ENCODE results near the gene COL27A1.

The COL27A1 gene

GRCh38 chr9:114153761-114154599, 1.4 kb upstream of the COL27A1 start:
- TF ChIP-seq CTCF (IDR thresholded peaks at IDR 0.05; ENCODE audit: borderline replicate concordance, extremely low read depth, low read length, poor library complexity, severe bottlenecking) (no peak), EZH2 (IDR thresholded peaks at IDR 0.05; ENCODE audit: borderline replicate concordance, low read depth, low read length, severe bottlenecking) (no peak)
- peaks cover 4% of the 10 kb centered on the region; the same call in 1 of the 2 replicates for H3K4me1 ChIP-seq (ENCODE audit: insufficient read depth, low read length)
- no peaks in the 10 kb centered on the region for H4K20me1 ChIP-seq (ENCODE audit: insufficient read depth, low read length)
- ATAC-seq (ENCODE audit: insufficient read depth, low read depth) (no peak), DNase-seq (no peak)
- no peak overlapping the region for H3K4me2 ChIP-seq (ENCODE audit: insufficient read depth, low read length)
- H3K9ac ChIP-seq (ENCODE audit: low read depth, low read length) = no peak overlapping the region
- H3K27me3 ChIP-seq (ENCODE audit: insufficient read depth, low read length, poor library complexity) = no peaks in the 10 kb centered on the region
- no peak overlapping the region for H2AFZ ChIP-seq (ENCODE audit: low read depth, low read length)
- H3K4me3 ChIP-seq (ENCODE audit: low read depth in 1 of 2, low read length in 2 of 2) = no peak overlapping the region
- H3K36me3 ChIP-seq (ENCODE audit: insufficient read depth, low read length) = no peaks in the 10 kb centered on the region
- H3K27ac ChIP-seq (ENCODE audit: low read length) = no peak overlapping the region
- no peaks in the 10 kb centered on the region for H3K9me3 ChIP-seq (ENCODE audit: insufficient read depth, low read length, severe bottlenecking)
- H3K79me2 ChIP-seq (ENCODE audit: insufficient read depth, low read length) = no peaks in the 10 kb centered on the region

- TF ChIP-seq EZH2 (IDR thresholded peaks at IDR 0.05; ENCODE audit: borderline replicate concordance, low read depth, low read length, severe bottlenecking) (no peak), CTCF (IDR thresholded peaks at IDR 0.05; ENCODE audit: borderline replicate concordance, extremely low read depth, low read length, poor library complexity, severe bottlenecking) (no peak)
Measured at GRCh38 chr9:114154600-114155102, 686 bp upstream of the COL27A1 start.

GRCh38 chr9:114155995-114156656, 789 bp downstream of the COL27A1 start:
- no peak overlapping the region for H2AFZ ChIP-seq (ENCODE audit: low read depth, low read length)
- no peaks in the 10 kb centered on the region for H3K79me2 ChIP-seq (ENCODE audit: insufficient read depth, low read length)
- no peak overlapping the region for H3K27ac ChIP-seq (ENCODE audit: low read length)

More at GRCh38 chr9:114154600-114155102, 686 bp upstream of the COL27A1 start:
- H3K4me2 ChIP-seq (ENCODE audit: insufficient read depth, low read length) = no peak overlapping the region
- no peaks in the 10 kb centered on the region for H3K36me3 ChIP-seq (ENCODE audit: insufficient read depth, low read length)
- H2AFZ ChIP-seq (ENCODE audit: low read depth, low read length) = no peak overlapping the region
- peaks cover 4% of the 10 kb centered on the region; the same call in 1 of the 2 replicates for H3K4me1 ChIP-seq (ENCODE audit: insufficient read depth, low read length)
- no peaks in the 10 kb centered on the region for H3K79me2 ChIP-seq (ENCODE audit: insufficient read depth, low read length)
- no peak for ATAC-seq (ENCODE audit: insufficient read depth, low read depth)
- H3K27ac ChIP-seq (ENCODE audit: low read length) = no peak overlapping the region
- H3K9me3 ChIP-seq (ENCODE audit: insufficient read depth, low read length, severe bottlenecking) = no peaks in the 10 kb centered on the region
- no peaks in the 10 kb centered on the region for H3K27me3 ChIP-seq (ENCODE audit: insufficient read depth, low read length, poor library complexity)
- no peak overlapping the region for H3K9ac ChIP-seq (ENCODE audit: low read depth, low read length)
- no peaks in the 10 kb centered on the region for H4K20me1 ChIP-seq (ENCODE audit: insufficient read depth, low read length)
- no peak overlapping the region for H3K4me3 ChIP-seq (ENCODE audit: low read depth in 1 of 2, low read length in 2 of 2)
- DNase-seq = no peak

More at GRCh38 chr9:114155995-114156656, 789 bp downstream of the COL27A1 start:
- no peaks in the 10 kb centered on the region for H4K20me1 ChIP-seq (ENCODE audit: insufficient read depth, low read length)
- TF ChIP-seq EZH2 (IDR thresholded peaks at IDR 0.05; ENCODE audit: borderline replicate concordance, low read depth, low read length, severe bottlenecking) (no peak), CTCF (IDR thresholded peaks at IDR 0.05; ENCODE audit: borderline replicate concordance, extremely low read depth, low read length, poor library complexity, severe bottlenecking) (no peak)
- no peaks in the 10 kb centered on the region for H3K9me3 ChIP-seq (ENCODE audit: insufficient read depth, low read length, severe bottlenecking)
- ATAC-seq (ENCODE audit: insufficient read depth, low read depth) (no peak), DNase-seq (no peak)
- H3K36me3 ChIP-seq (ENCODE audit: insufficient read depth, low read length) = no peaks in the 10 kb centered on the region
- peaks cover 4% of the 10 kb centered on the region; the same call in 1 of the 2 replicates for H3K4me1 ChIP-seq (ENCODE audit: insufficient read depth, low read length)
- no peak overlapping the region for H3K4me3 ChIP-seq (ENCODE audit: low read depth in 1 of 2, low read length in 2 of 2)
- no peak overlapping the region for H3K9ac ChIP-seq (ENCODE audit: low read depth, low read length)
- no peak overlapping the region for H3K4me2 ChIP-seq (ENCODE audit: insufficient read depth, low read length)
- no peaks in the 10 kb centered on the region for H3K27me3 ChIP-seq (ENCODE audit: insufficient read depth, low read length, poor library complexity)
